BE2C (cell line): ENCODE data around the gene BUD31.

ENCODE experiments used
- DNase-seq: peaks from one replicate; pipeline ENCODE4 v3.0.0-alpha.2; 2020
- H3K27me3 ChIP-seq: fragments of 250-450 bp; sonication (Bioruptor Pico); 2 replicates; pipeline ENCODE4 v1.5.1; 2020; ENCODE audit warnings: mild to moderate bottlenecking
- H3K36me3 ChIP-seq: fragments of 250-450 bp; sonication (Bioruptor Pico); 2 replicates; pipeline ENCODE4 v1.5.1; 2020; ENCODE audit warnings: mild to moderate bottlenecking
- H3K4me1 ChIP-seq: fragments of 250-450 bp; sonication (Bioruptor Pico); 2 replicates; pipeline ENCODE4 v1.5.1; 2020
- H3K4me3 ChIP-seq: 2 replicates; pipeline ENCODE4 v1.5.1; 2011; ENCODE audit warnings: low read depth, low read length
- H3K9me3 ChIP-seq: fragments of 250-450 bp; sonication (Bioruptor Pico); 2 replicates; pipeline ENCODE4 v1.5.1; 2020
- TF ChIP-seq, protein P1 (sequence below): IDR thresholded peaks from 2 replicates; pipeline ENCODE4 v1.5.1; 2012; ENCODE audit warnings: mild to moderate bottlenecking, low read depth, low read length

BUD31 gene

DNA sequence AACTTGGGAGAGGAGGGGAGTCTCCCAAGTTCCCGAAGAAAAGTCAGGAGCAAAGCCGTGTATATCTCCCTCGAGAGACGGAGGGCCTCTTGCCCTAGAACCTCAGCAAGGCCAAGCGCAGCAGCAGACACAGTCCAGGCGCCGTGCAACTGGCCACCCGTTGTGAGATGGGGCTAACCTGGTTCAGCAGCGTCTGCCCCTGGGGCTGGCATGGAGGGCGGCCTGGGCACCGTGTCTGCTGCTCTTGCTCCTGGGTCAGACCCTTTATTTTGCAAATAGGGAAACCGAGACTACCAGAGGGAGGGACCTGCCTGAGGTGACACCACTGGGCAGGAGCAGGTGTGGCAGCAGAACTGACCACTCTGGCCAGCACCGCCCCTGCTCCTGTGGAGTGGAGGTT lies 43.8 kb downstream of the BUD31 start:
- H3K4me3 ChIP-seq, result no peak overlapping the region
- H3K27me3 ChIP-seq, result no peaks in the 10 kb centered on the region
- TF ChIP-seq, protein P1, sequence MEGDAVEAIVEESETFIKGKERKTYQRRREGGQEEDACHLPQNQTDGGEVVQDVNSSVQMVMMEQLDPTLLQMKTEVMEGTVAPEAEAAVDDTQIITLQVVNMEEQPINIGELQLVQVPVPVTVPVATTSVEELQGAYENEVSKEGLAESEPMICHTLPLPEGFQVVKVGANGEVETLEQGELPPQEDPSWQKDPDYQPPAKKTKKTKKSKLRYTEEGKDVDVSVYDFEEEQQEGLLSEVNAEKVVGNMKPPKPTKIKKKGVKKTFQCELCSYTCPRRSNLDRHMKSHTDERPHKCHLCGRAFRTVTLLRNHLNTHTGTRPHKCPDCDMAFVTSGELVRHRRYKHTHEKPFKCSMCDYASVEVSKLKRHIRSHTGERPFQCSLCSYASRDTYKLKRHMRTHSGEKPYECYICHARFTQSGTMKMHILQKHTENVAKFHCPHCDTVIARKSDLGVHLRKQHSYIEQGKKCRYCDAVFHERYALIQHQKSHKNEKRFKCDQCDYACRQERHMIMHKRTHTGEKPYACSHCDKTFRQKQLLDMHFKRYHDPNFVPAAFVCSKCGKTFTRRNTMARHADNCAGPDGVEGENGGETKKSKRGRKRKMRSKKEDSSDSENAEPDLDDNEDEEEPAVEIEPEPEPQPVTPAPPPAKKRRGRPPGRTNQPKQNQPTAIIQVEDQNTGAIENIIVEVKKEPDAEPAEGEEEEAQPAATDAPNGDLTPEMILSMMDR, result no peak
- H3K9me3 ChIP-seq, result no peaks in the 10 kb centered on the region
- no peaks in the 10 kb centered on the region for H3K4me1 ChIP-seq
- DNase-seq, result no peak
- H3K36me3 ChIP-seq, result peaks cover 91% of the 10 kb centered on the region

DNA sequence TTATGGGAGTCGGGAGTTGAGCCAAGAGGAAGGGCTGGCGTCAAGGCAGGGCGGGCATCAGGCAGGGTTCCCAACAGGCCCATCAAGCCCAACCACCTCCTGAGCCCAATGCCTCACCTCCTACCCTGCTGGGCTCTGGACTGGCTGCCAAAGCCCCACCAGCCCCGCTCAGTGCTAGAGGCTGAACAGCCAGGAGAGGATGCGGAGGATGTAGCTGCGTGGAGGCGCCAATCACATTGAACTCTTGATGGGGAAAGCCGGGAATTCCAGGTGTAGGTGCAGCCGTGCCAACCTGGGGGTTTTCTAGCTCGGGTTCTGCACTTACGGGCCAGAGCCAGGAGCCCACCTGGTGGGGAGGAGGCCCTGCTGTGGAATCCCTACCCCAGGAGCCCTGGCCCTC lies 44.3 kb downstream of the BUD31 start:
- TF ChIP-seq, protein P1, result no peak

DNA sequence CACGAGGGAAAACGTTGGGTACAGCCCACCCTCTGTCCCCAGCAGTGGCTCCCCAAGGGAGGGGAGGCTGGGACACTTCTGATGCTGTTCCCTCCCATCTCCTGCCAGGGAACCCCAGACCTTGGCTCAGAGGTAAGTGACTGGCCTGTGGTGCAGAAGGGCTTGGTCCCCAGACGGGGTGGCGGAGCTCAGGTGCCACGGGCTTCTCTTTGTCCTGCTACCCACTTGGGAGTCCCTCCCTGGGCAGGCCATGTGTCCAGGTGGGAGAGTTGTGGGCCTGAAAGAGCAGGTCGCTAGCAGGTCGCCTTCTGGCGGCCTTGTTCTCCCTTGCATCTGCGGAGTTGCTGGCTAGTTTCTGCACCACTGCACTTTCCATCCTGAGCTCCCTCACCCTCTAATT lies 47.1 kb downstream of the BUD31 start:
- TF ChIP-seq, protein P1, result no peak
- Histone ChIP-seq H3K27me3 (no peaks in the 10 kb centered on the region), H3K4me1 (no peaks in the 10 kb centered on the region), H3K4me3 (no peak overlapping the region), H3K36me3 (peaks cover 90% of the 10 kb centered on the region), H3K9me3 (no peaks in the 10 kb centered on the region)
- DNase-seq, result no peak

More for the DNA sequence above, 44.3 kb downstream of the BUD31 start:
- no peak for DNase-seq
- Histone ChIP-seq H3K4me1 (no peaks in the 10 kb centered on the region), H3K36me3 (peaks cover 91% of the 10 kb centered on the region), H3K9me3 (no peaks in the 10 kb centered on the region), H3K4me3 (no peak overlapping the region), H3K27me3 (no peaks in the 10 kb centered on the region)

DNA sequence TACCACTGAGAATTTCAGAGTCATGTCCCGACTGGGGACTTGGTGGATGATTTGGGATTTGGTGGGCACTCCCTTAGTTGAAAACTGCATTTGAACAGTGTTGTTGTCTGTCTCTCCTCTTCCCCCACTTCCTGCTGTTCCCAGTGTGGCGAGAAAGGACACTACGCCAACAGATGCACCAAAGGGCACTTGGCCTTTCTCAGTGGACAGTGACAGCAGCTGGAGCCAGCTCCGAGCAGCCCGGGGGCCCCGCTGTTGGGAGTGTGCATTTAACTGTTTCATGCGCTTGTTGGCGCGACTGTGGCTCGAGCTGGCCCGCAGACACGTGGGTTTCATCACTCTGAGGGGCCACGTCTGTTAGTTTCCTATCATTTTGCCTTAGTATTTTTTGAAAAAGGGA lies 47.5 kb downstream of the BUD31 start:
- TF ChIP-seq, protein P1, result no peak
- no peaks in the 10 kb centered on the region for H3K9me3 ChIP-seq
- no peak overlapping the region for H3K4me3 ChIP-seq
- H3K27me3 ChIP-seq, result no peaks in the 10 kb centered on the region
- no peak for DNase-seq
- H3K36me3 ChIP-seq, result peaks cover 90% of the 10 kb centered on the region
- no peaks in the 10 kb centered on the region for H3K4me1 ChIP-seq

DNA sequence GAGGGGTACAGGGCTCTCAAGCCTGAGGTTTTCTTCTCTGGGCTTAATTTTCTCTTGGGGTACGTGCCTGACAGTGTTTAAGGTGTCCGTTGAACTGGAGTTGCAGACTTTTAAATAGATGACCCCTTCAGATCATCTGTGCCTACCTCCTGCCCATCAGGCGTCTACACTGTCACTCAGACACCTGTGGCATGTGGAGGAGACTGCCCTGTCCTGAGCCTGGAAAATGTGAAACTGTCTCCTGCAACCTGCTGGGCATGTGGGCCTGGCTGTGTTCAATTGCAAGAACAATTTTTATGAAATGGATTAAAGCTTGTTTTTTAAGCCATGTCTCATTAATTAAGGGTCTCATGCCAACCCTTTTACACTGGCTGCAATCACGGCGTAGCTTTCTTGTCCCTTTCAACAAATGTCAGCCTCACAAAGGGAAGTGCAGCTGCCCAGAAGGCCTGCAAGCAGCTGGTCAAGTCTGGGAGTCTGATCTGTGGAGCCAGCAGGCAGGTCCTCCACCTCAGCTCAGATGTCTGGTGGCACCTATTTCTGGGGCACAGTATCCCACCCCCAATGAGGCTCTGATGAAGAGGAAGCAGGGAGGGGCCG lies 48.4 kb downstream of the BUD31 start:
- TF ChIP-seq, protein P1, result no peak
- Histone ChIP-seq H3K4me1 (no peaks in the 10 kb centered on the region), H3K9me3 (no peaks in the 10 kb centered on the region), H3K27me3 (no peaks in the 10 kb centered on the region), H3K36me3 (peaks cover 93% of the 10 kb centered on the region), H3K4me3 (no peak overlapping the region)
- no peak for DNase-seq

DNA sequence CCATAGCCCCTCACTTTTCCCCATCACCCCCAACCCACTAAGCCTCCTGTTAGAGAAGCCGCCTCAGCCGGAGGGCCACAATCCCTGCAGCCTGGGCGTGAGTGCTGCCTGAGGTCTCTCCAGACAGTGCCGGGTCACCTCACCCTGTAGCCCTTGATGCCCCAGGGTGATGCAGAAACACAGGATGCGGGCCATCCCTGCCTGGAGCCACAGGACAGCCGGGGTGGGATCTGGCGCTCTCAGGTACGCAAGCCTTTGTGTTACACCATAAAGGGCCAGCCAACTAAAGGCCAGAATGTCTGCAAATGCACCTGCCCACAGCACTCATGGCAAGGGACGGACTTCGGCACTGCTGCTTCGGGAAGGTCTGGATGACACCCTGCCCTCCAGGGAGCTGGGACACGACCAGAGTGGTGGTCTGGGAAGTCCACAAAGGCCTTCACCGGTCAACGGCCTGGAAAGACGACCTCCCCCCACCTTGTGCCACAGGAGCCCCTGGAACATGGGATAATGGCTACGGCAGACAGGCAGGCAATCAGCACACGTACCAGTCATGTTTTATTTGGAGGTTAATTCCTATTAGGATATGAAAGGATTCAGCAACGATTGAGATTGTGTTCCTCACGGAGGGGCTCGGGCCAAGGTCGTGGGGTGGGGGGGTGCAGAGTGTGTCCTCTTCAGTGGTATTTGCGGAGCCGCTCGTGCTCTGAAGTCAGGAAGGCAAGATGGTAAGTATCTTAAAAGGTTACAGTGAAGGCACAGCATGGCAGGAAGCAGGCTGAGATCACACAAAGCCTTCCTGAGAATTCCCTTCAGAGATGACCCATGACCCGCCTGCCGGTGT lies 49.1 kb downstream of the BUD31 start:
- H3K4me3 ChIP-seq, result no peak overlapping the region
- no peak for DNase-seq
- H3K36me3 ChIP-seq, result peaks cover 93% of the 10 kb centered on the region
- H3K4me1 ChIP-seq, result no peaks in the 10 kb centered on the region
- no peaks in the 10 kb centered on the region for H3K27me3 ChIP-seq
- H3K9me3 ChIP-seq, result no peaks in the 10 kb centered on the region
- TF ChIP-seq, protein P1, result no peak
